Mesothelial cell of epicardium (in vitro differentiated cells): ENCODE data around the gene ADAM12. TPM values are rescaled to one million over a fixed set of nuclear protein-coding genes. Genes with fewer than 3 reads are reported as not detected.

Source experiments
- DNase-seq, 2 experiments: peaks; one replicate each; pipeline ENCODE4 v3.0.0; 2021; ENCODE audit warnings: low spot score in 2 of 2; ENCODE audit not compliant: unreplicated experiment in 2 of 2
- H3K27ac Mint-ChIP-seq: 2 replicates; pipeline ENCODE4 v1.8.0; 2021; ENCODE audit warnings: mixed read lengths
- H3K27me3 Mint-ChIP-seq: 2 replicates; pipeline ENCODE4 v1.8.0; 2021; ENCODE audit warnings: low read depth, mixed read lengths
- H3K36me3 Mint-ChIP-seq: 2 replicates; pipeline ENCODE4 v1.8.0; 2021; ENCODE audit warnings: mixed read lengths
- H3K4me1 Mint-ChIP-seq: 2 replicates; pipeline ENCODE4 v1.8.0; 2021; ENCODE audit warnings: mixed read lengths
- H3K4me3 Mint-ChIP-seq: 2 replicates; pipeline ENCODE4 v1.8.0; 2021; ENCODE audit warnings: mild to moderate bottlenecking, moderate library complexity, mixed read lengths
- H3K9me3 Mint-ChIP-seq: 2 replicates; pipeline ENCODE4 v1.8.0; 2021; ENCODE audit warnings: mixed read lengths
- CTCF ChIP-seq: fragments of 200-600 bp; sonication (generic); IDR thresholded peaks from one replicate; pipeline ENCODE4 v1.5.0; 2021; ENCODE audit warnings: antibody characterized with exemption; ENCODE audit not compliant: unreplicated experiment
- total RNA-seq: library from RNA; stranded (reverse); gene quantifications from 3 replicates; pipeline ENCODE4 v1.2.1, GENCODE V29; 2021

The ADAM12 gene
- total RNA-seq, 1 donor from 2014 or later, result 13.3 TPM

DNA sequence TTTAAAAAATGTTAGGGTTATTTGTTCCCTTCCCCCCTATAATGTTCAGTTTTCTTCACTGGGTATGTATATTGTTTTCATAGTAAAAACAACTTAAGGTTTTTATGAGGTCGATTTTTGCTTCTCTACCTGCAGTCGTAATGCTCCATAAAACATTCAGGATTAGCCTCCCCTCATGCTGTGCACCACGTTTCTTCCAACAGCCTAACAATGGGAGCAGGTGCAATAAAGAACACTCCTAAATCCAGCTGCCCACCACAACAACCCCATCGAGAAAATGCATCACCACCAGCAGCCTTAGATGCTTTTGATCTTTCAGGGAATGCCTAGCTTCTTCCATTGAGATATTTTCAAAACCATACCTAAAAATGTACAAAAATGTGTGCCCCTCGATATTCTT is 111.1 kb downstream of the ADAM12 start:
- Mint-ChIP-seq H3K4me3 (no peak overlapping the region), H3K9me3 (peaks cover 4% of the 10 kb centered on the region), H3K36me3 (no peaks in the 10 kb centered on the region), H3K4me1 (peaks cover 5% of the 10 kb centered on the region), H3K27me3 (no peaks in the 10 kb centered on the region), H3K27ac (no peak overlapping the region)
- DNase-seq, result no peak
- no peak for TF ChIP-seq CTCF

DNA sequence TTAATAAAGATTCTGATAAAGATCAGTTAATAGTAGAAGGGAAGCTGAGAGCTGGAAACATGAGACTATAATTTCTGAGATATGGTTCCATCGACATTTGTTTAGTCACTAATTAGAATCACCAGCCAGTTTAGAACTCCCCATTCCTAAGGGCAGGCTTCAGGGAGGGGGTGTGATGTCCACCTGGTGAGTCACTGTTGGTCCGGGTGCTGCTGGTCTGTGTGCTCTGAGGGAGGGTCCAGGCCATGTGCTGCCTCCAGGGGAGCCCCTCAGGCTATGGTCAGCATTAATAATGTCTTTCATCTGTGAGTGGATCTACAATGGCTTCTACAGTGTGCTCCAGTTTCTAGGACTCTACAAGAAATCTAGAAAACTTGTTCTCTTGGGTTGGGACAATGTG is 115.8 kb downstream of the ADAM12 start:
- no peaks in the 10 kb centered on the region for H3K27me3 Mint-ChIP-seq
- no peak overlapping the region for H3K4me3 Mint-ChIP-seq
- no peaks in the 10 kb centered on the region for H3K36me3 Mint-ChIP-seq
- peaks cover 4% of the 10 kb centered on the region for H3K9me3 Mint-ChIP-seq
- DNase-seq, result no peak
- H3K27ac Mint-ChIP-seq, result no peak overlapping the region
- H3K4me1 Mint-ChIP-seq, result no peaks in the 10 kb centered on the region
- TF ChIP-seq CTCF, result no peak

DNA sequence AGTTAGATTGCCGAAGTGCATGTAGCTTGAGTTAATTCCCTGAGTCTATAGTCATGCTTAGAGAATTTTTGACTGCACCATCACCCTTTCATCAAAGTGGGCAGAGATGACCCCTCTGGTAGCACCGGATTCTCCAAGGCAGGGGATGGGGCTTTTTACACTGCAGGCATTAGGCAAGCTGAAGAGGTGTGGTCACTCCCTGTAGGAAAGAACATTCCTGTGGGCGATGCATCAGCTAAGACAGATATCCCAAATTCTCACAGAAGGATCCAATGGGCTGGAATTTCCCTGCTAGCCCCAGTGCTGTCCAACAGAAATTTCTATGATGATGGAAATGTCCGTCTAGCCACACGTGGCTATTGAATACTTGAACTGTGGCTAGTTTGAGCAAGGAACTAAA is 118.2 kb downstream of the ADAM12 start:
- peaks cover 4% of the 10 kb centered on the region for H3K36me3 Mint-ChIP-seq
- DNase-seq, result no peak
- H3K9me3 Mint-ChIP-seq, result peaks cover 21% of the 10 kb centered on the region
- H3K27ac Mint-ChIP-seq, result no peak overlapping the region
- no peaks in the 10 kb centered on the region for H3K4me1 Mint-ChIP-seq
- no peaks in the 10 kb centered on the region for H3K27me3 Mint-ChIP-seq
- TF ChIP-seq CTCF, result no peak
- no peak overlapping the region for H3K4me3 Mint-ChIP-seq

DNA sequence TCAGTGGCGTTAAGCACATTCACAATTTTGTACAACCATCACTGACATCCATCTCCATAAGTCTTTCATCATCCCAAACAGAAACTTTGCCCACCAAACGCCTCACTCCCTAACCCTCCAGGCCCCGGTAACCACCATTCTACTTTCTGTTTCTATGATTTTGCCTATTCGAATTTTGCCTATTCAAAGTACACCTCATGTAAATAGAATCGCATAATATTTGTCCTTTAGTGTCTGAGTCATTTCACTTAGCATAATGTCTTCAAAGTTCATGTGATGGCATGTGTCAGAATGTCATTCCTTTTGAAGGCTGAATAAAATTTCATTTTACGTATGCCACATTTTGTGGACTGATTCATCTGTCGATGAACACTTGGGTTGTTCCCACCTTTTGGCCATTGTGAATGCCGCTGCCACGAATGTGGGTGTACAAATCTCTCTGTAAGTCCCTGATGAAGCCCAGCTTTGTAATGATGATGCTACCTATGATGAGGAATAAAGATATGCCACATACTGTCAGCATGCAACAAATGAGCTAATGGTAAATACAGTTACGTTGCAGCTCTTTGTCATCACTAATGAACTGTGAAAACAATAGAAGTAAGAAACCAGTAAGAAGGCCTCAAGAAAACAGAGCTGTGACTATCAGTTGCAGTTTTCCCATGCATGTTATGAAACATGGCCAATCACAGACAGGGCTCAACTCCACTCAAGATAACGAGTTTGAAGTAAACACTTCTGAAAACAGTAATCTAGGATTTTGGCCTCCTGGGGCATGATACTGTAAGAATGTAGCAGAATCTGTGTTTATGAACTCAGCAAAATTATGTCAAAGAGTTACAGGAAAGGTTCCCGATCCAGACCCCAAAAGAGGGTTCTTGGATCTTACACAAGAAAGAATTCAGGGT is 120.0 kb downstream of the ADAM12 start:
- DNase-seq, result no peak
- peaks cover 4% of the 10 kb centered on the region for H3K4me1 Mint-ChIP-seq
- TF ChIP-seq CTCF, result no peak
- no peaks in the 10 kb centered on the region for H3K27me3 Mint-ChIP-seq
- no peak overlapping the region for H3K4me3 Mint-ChIP-seq
- H3K36me3 Mint-ChIP-seq, result peaks cover 4% of the 10 kb centered on the region
- no peak overlapping the region for H3K27ac Mint-ChIP-seq
- peaks cover 23% of the 10 kb centered on the region for H3K9me3 Mint-ChIP-seq

GRCh38 chr10:126264102-126265018 is 123.9 kb downstream of the ADAM12 start:
- Mint-ChIP-seq H3K4me3 (no peak overlapping the region), H3K27ac (no peak overlapping the region), H3K36me3 (peaks cover 4% of the 10 kb centered on the region), H3K9me3 (peaks cover 18% of the 10 kb centered on the region), H3K4me1 (peaks cover 4% of the 10 kb centered on the region), H3K27me3 (no peaks in the 10 kb centered on the region)
- no peak for TF ChIP-seq CTCF
- DNase-seq, result no peak
